Urothelium cell line (cell line): ENCODE measurements around the gene ZNF670.
"Not testable (repeated sequence)": the region's sequence is repeated elsewhere in the genome, so short reads cannot be mapped to it uniquely, and the experiment has no call there.

Experiments used
- DNase-seq: peaks from one replicate; pipeline ENCODE4 v3.0.0; 2011; ENCODE audit warnings: low spot score, mixed read lengths
- FAIRE-seq: peaks from 2 replicates; lab custom pipeline; 2011; peaks lifted over from hg19 to GRCh38; lab: Jason Lieb, UNC

ZNF670 gene

DNA sequence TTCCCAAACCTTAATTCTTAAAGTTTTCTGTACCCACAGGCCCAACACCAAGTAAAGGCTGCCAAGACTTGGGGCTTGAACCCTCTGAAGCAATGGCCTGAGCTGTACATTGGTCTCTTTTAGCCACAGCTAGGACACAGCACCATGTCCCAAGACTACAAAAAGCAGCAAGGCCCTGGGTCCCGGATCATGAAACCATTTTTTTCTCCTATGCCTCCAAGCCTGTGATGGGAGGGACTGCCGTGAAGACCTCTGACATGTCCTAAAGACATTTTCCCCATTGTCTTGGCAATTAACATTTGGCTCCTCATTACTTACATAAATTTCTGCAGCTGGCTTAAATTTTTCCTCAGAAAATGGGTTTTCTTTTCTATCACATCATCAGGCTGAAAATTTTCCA is 30.9 kb downstream of the ZNF670 start:
- FAIRE-seq (no peak), DNase-seq (no peak)

DNA sequence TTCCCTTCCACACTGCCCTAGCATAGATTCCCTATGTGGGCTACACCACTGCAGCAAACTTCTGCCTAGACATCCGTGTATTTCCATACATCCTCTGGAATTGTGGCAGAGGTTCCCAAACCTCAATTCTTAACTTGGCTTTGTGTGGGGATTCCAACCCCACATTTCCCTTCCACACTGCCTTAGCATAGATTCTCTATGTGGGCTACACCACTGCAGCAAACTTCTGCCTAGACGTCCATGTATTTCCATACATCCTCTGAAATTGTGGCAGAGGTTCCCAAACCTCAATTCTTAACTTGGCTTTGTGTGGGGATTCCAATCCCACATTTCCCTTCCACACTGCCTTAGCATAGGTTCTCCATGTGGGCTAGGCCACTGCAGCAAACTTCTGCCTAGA is 31.4 kb downstream of the ZNF670 start:
- DNase-seq (no peak), FAIRE-seq (no peak)

- FAIRE-seq (no peak), DNase-seq (no peak)
These were observed 35.2 kb downstream of the ZNF670 start for GRCh38 chr1:247043406-247043805.

DNA sequence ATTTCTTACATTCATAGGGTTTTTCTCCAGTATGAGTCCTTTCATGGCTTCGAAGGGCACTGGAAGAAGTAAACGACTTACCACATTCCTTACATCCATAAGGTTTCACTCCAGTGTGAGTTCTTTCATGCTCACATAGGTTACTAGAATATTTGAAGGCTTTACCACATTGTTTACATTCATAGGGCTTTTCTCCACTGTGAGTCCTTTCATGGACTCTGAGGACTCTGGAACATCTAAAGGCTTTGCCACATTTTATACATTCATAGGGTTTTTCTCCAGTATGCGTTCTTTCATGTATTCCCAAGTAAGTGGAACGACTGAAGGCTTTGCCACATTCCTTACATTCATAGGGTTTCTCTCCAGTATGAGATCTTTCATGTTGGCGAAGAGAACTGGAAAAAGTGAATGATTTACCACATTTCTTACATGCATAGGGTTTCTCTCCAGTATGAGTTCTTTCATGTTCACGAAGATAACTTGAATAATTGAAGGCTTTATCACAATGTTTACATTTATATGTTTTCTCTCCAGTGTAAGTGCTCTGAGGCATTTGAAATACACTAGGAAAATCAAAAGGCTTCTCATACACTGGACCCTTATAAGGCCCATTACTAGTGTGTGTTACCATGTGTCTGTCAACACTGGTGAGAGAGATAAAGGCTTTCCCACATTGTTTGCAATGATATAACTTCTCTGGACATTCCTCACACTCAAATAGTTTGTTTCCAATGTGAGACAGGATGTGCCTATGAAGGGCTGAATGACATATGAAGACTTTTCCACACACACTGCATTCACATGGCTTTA is 40.9 kb downstream of the ZNF670 start:
- FAIRE-seq (no peak), DNase-seq (no peak)

GRCh38 chr1:247032306-247032705 is 46.3 kb downstream of the ZNF670 start:
- FAIRE-seq, DNase-seq: not testable (repeated sequence)
